Coronary artery (tissue), 2 donors: ENCODE measurements around the gene ZNF662.

Experiments
- DNase-seq: peaks from one replicate; pipeline ENCODE4 v3.0.0-alpha.2; 2017; ENCODE audit warnings: low spot score
- H3K27ac ChIP-seq, 2 donors: fragments of 200-600 bp; sonication (generic); one replicate each; pipeline ENCODE4 v1.5.1; 2016 to 2019
- H3K4me3 ChIP-seq: fragments of 200-600 bp; sonication (generic); 2 replicates; pipeline ENCODE4 v1.5.1; 2016; ENCODE audit warnings: mild to moderate bottlenecking, moderate library complexity
- TF ChIP-seq, protein P1 (sequence below): fragments of 200-600 bp; sonication (generic); IDR thresholded peaks from one replicate; pipeline ENCODE4 v1.5.1; 2019; ENCODE audit warnings: antibody characterized with exemption

The ZNF662 gene

DNA sequence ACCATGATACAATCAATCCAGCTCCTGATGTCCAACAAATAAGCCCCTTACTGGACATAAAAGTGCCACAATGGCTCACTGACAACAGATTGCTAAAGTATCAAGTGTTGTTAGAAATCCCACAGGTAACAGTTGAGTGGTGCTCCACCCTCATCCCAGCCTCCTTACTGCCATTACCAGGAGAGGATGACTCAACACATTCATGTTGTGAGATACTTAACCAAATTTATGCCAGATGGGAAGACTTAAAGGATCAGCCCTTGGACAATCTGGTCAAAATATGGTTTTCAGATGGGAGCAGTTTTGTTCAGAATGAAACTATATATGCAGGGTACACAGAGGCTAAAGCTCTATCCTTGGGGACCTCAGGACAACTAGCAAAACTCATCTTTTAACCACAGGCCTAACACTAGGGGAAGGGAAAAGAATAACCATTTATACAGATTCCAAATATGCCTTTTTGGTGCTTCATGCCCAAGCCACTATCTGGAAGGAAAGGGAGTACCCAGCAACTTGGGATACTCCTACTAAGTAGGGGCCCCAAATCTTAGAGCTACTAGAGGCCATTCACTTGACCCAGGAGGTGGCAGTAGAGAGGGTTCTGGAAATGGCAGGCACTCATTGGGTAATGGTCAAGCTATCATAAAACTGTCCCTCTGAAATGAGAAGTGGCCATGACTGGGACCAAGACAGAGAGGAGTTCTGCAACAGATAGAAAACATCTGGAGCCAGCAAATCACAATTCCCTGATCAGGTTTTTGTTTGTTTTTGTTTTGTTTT lies 6.9 kb upstream of the ZNF662 start:
- Histone ChIP-seq H3K4me3 (no peak overlapping the region), H3K27ac (no peak overlapping the region)
- TF ChIP-seq, protein P1, sequence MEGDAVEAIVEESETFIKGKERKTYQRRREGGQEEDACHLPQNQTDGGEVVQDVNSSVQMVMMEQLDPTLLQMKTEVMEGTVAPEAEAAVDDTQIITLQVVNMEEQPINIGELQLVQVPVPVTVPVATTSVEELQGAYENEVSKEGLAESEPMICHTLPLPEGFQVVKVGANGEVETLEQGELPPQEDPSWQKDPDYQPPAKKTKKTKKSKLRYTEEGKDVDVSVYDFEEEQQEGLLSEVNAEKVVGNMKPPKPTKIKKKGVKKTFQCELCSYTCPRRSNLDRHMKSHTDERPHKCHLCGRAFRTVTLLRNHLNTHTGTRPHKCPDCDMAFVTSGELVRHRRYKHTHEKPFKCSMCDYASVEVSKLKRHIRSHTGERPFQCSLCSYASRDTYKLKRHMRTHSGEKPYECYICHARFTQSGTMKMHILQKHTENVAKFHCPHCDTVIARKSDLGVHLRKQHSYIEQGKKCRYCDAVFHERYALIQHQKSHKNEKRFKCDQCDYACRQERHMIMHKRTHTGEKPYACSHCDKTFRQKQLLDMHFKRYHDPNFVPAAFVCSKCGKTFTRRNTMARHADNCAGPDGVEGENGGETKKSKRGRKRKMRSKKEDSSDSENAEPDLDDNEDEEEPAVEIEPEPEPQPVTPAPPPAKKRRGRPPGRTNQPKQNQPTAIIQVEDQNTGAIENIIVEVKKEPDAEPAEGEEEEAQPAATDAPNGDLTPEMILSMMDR, result no peak
- no peak for DNase-seq

DNA sequence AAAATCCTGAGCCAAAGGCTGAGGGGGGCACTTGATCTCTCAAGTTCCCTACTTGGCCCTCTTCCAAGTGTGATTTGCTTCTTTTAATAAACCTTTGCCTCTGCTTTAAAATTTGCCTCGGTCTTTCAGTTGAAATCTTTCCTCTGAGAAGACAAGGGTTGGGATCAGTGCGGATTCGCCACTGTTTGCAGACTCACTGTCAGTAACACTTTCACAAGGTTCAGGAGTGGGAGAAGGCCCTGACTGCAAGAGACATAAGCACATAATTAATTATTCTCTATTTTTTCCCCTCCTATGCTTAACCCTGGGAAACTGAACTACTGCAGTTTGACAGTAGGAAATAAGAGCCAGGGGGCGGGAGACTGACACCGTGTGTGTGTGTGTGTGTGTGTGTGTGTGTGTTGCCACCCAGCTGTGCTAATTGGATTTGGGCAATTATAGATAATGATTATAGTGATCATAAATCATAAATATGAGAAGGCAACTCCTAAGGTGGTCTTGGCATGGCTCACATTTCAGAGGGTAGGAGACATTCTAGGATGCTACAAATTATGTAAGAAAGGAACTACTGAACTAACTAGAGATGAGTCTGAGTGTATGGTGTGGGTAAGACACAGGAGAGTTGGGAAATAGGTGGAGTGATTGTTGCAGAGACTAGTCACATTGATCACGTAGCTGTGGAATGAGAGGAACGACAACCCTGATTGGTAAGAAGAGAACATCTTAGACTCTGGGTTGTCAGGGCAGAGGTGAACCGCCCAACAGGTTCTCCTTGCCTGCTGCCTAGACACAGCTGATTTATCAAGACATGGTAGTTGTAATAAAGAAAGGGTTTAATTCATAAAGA lies 5.5 kb upstream of the ZNF662 start:
- Histone ChIP-seq H3K4me3 (no peak overlapping the region), H3K27ac (no peak overlapping the region)
- no peak for DNase-seq
- TF ChIP-seq, protein P1, result no peak

DNA sequence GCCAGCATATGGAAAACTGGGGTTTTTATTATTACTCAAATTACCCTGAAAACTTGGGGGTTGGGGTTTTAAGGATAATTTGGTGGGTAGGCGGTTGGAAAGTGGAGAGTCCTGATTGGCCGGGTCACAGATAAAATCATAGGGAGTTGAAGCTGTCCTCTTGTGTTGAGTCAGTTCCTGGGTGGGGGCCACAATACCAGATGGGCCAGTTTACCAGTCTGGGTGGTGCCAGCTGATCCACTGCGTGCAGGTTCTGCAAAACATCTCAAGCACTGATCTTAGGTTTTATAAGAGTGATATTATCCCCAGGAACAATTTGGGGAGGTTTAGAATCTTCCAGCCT lies 4.9 kb upstream of the ZNF662 start:
- no peak for DNase-seq
- no peak overlapping the region for H3K4me3 ChIP-seq
- TF ChIP-seq, protein P1, result no peak
- H3K27ac ChIP-seq, result no peak overlapping the region

DNA sequence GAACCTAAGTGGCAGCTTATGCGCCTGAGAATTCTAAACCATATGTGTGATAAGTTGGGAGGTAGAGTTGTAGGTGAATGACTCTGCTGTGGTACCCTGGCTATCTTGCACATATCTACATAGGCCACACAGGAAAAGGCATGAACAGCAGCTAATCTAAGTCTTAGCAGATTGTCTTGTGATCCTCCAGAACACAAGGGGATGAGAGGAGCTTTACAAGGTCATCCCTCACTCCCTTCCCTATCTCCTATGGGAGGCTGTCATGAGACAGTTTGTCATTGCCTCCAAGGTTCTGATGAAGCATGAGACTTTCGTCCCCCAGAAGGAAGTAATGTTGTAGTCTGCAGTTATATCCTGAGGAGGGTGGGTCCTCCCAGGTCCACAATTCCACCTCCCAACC lies 3.7 kb upstream of the ZNF662 start:
- TF ChIP-seq, protein P1, result no peak
- Histone ChIP-seq H3K27ac (no peak overlapping the region), H3K4me3 (no peak overlapping the region)
- no peak for DNase-seq

DNA sequence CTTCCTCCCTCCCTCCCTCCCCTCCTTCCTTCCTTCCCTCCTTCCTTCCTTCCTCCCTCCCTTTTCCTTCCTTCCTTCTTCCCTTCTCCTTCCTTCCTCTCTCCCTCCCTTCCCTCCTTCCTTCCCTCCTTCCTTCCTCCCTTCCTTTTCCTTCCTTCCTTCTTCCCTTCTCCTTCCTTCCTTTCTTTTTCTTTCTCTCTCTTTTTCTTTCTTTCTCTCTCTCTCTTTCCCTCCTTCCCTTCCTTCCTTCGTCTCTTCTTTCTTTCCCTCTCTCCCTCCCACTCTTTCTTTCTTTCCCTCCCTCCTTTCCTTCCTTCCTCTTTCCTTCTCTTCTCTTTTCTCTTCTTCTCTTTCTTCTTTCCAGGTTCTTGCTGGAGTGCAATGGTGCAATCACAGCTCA lies 1.9 kb upstream of the ZNF662 start:
- DNase-seq, result no peak
- H3K27ac ChIP-seq, result no peak overlapping the region
- TF ChIP-seq, protein P1, result no peak
- H3K4me3 ChIP-seq, result no peak overlapping the region

DNA sequence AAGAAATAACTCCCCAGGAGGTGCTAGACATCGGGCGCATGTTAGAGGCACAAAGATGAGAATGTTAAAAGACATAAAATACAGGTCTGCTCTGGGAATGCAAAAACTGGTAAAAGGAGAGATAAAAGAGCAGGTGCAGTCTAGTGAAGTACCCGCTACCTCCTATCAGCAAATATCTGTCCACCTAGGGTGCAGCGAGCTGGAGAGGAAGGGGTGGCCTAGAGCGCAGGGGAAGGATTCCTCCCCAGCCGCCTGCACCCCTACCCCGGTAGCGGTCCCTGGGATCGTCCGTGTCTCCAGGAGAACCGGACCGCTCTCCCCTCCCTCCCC lies 237 bp upstream of the ZNF662 start:
- DNase-seq, result no peak
- TF ChIP-seq, protein P1, result no peak
- H3K27ac ChIP-seq, result peak overlapping the region; percentile 46 to 77
- H3K4me3 ChIP-seq, result peak overlapping the region; percentile 94

DNA sequence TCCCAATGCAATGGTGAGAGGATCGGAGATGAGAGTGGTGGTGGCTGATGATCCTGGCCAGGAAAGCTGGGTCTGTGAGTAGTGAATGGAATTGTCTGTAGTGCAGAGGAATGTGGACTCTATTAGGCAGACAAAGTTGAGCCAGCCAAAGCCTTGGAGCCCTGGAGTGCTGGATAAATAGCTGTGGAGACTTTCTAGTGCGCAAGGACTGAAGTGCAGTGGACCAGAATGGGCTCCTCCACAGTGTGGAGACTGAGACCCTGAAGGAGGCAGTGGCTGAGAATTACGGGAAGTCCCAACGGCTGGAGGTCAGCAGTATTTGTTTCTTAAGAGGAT lies 874 bp downstream of the ZNF662 start:
- DNase-seq, result no peak
- Histone ChIP-seq H3K27ac (peak overlapping the region in 1 of 2 donors; percentile 77), H3K4me3 (peak overlapping the region; percentile 94)
- TF ChIP-seq, protein P1, result no peak
